CD4-positive, alpha-beta T cell treated with Interleukin-21 for 1 hour (primary cell): ENCODE data around the gene KCNK10.

Experiments used
- DNase-seq: peaks from one replicate; pipeline ENCODE4 v3.0.0-alpha.2; 2020

KCNK10 gene

GRCh38 chr14:88323086-88323522, at the start of gene KCNK10:
KCNK10 (minus strand) TSS chr14:88323269; CDS start chr14:88322798, 471 bp downstream.
- no peak for DNase-seq

DNA sequence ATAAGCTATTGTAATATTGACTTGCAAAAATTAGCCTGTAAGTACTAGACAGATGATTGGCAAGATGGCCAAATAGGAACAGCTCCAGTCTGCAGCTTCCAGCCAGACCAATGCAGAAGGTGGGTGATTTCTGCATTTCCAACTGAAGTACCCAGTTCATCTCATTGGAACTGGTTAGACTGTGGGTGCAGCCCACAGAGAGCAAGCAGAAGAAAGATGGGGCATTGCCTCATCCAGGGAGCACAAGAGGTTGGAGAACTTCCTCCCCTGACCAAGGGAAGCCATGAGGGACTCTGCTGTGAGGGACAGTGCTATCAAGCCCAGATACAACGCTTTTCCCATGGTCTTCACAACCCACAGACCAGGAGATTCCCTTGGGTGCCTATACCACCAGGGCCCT, 46.4 kb upstream of the KCNK10 start:
- no peak for DNase-seq

GRCh38 chr14:88364710-88365413, 41.8 kb upstream of the KCNK10 start:
- no peak for DNase-seq

- no peak for DNase-seq
Observed at GRCh38 chr14:88363644-88364043, 40.6 kb upstream of the KCNK10 start.

- no peak for DNase-seq
Observed at GRCh38 chr14:88359500-88359899, 36.4 kb upstream of the KCNK10 start.

GRCh38 chr14:88354358-88354757, 31.3 kb upstream of the KCNK10 start:
- DNase-seq, result no peak

- DNase-seq, result no peak
Observed at GRCh38 chr14:88352698-88353097, 29.6 kb upstream of the KCNK10 start.

- DNase-seq, result no peak
Observed at GRCh38 chr14:88351966-88352691, 29.1 kb upstream of the KCNK10 start.

- no peak for DNase-seq
Observed at GRCh38 chr14:88348546-88348945, 25.5 kb upstream of the KCNK10 start.

DNA sequence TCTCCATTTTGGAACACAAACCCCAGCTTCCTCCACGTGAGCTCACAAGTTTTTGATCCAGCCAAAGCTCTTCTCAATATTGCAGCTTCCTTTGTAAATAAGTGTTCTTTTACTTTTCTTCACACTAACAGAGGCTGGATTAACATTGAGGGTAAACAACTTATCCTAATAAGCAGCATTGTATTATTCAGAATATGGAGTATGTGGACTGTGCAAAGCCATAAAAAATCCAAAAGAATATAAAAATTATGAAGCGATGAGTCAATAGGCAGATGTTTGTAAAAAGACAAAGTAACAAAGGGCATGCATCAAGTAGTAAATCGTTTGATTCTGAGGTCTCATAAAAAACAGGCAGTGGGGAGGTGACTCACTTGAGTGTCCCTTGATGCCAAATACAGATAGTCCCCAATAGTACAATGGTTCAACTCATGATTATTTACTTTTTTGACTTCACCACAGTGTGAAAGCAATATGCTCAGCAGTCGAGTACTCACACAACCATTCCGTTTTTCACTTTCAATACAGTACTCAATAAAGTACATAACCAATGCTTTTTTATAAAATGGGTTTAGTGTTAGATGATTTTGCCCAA, 23.1 kb upstream of the KCNK10 start:
- DNase-seq, result no peak

- no peak for DNase-seq
Observed at GRCh38 chr14:88342980-88343379, 19.9 kb upstream of the KCNK10 start.

- DNase-seq, result no peak
Observed at GRCh38 chr14:88340357-88340756, 17.3 kb upstream of the KCNK10 start.

GRCh38 chr14:88333036-88333435, 10.0 kb upstream of the KCNK10 start:
- no peak for DNase-seq

DNA sequence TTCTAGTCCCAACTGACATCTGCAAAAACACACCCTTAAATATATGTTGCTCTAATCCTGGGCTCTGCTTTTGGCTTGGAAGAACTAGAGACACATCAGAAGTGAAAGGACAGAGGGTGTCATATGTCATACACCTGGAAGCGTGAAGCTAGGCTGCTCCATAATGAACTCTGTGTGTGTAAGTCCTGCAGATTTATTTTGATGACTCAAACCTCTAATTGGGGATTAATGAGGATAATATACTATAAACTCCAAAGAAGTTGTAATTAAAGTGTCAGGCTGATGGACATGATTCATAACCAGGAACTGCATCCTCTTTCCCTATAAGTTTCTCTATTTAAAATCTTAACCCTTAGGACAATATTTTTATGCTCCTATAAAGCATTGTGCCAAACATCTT, 4.4 kb upstream of the KCNK10 start:
- DNase-seq, result no peak

DNA sequence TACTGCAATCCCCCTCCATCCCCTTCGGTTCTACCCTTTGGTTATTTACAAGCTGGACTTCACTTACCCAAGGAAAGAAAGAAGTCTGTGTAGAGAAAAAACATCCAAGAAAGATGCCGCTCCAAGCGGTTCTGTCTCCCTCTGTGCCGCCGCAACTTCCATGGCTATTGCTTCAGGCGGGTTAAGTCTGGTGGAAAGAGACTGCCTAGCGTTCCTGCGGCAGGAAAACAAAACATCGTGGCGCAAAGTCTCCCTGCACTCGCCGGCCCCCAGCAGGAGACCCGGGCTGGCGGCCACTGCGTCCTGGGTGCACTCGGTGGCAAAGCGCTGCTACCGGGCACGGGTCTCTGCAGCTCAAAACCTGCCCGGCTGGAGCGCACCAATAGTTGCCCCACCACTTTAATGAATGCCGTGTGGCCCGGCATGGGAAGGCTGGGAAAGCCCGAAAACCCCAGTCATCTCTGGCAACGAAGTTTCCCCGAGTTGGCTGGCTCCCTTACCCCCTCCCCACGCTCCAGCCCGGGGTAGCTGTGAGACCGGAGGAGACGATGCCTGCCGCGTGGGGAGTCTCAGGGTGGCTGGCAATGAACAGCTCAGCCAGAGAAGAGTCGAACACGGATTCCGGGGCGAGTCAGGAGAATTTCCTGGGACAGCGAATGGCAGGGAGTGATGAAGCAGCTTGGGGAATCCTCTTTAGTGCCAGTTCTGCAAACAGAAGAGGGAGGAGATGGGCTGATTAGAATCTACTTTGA, 3.5 kb upstream of the KCNK10 start:
- no peak for DNase-seq

- DNase-seq, result no peak
Observed at GRCh38 chr14:88325883-88326282, 2.8 kb upstream of the KCNK10 start.

GRCh38 chr14:88324930-88325329, 1.9 kb upstream of the KCNK10 start:
- DNase-seq, result no peak

- no peak for DNase-seq
Observed at GRCh38 chr14:88324491-88324890, 1.4 kb upstream of the KCNK10 start.

GRCh38 chr14:88323523-88324199, 592 bp upstream of the KCNK10 start:
- DNase-seq, result no peak

GRCh38 chr14:88322504-88323085, 474 bp downstream of the KCNK10 start:
- DNase-seq, result no peak

- DNase-seq, result no peak
Observed at GRCh38 chr14:88321692-88322503, 1.2 kb downstream of the KCNK10 start.
